Suppressor macrophage treated with lipopolysaccharide for 4 hours (primary cell): Measurements from ENCODE around the gene RPA3.
"Not testable (repeated sequence)": the region's sequence is repeated elsewhere in the genome, so short reads cannot be mapped to it uniquely, and the experiment has no call there.

Experiments used
- DNase-seq: peaks from one replicate; pipeline ENCODE4 v3.0.0-alpha.2; 2020

Gene RPA3

DNA sequence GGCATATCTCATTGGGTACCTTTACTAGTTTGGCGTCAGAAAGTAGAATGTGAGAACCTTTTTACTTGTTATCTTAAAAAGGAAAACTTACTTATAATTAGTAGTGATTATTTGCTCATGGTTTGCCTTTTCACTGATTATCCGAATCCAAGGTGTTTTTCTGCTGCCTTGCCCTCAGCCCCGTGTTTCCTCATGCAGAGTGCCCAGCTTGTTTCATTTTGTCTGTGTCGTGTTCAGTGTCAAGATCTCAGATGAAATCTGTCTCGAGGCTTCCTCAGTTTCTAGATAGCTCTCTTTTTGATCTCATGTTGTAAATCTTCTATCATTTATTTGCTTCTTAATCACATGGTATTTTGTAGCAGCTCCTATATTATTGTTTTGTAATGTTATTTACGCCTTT lies 30.1 kb downstream of the RPA3 start:
- no peak for DNase-seq

DNA sequence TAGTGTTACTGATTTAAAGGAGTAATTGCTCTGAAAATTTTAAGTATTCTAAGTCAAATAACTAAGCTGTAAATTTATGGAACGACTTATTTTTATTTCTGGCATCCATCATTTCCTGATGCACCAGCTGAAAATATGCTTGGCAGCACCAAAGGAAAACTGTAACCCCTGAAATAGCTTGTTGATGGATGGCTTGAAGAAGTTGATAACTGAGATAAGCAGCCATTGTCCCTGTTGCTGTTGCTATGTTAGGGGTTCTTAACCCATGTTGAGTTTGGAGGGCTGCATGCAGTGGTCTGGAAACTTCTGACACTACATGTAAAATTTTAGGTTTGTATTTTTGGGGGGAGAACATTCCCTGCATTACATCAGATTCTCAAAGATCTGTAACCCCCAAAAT lies 30.6 kb downstream of the RPA3 start:
- no peak for DNase-seq

DNA sequence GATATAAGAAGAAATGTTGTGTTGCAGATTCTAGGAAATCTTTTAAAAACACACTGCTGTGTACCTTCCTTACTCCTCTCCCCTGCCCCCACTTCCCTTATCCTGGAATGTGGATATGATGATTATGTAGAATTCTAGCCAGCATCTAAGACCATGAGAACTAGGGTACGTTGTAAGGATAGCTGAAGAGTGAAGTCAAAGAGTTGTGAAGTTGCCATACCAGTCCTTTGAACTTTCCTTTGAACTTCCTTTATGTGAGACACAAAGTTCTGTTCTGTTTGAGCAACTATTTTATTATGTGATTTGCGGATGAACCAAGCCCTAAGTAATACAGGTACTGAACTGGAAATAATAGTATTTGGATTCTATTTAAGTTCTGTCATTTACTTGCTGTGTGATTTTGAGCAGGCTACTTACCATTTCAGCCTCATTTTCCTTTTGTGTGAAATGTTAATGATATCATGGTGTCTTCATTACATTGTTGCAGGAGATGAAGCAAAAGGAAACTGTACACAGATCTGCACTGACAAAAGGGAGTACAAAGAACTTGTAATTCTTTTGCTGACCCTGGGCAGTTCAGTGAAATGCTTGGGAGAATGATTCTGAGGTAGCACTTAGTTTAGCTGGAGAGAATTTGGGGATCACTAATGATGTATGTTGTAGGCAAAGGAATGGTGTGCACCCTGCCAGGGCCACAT lies 31.4 kb downstream of the RPA3 start:
- DNase-seq: no peak

DNA sequence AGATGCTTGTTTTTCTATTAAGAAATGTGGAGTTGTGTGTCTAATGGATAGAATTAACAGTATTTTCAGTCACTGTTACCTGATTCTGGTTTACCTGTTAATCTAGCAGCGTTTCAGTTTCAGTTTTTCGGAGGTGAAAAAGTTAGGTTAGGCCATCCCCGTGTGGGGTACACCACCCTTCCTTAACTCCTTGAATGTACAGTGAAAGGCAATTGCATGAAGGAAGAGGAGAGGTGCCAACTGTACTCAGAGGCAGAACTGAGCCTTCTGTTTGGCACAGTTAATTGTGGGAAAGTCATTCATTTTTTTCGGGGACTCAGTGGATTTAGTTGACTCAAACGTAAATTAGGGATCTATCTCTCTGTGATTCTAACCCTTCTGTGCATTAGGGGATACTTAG lies 35.5 kb downstream of the RPA3 start:
- no peak for DNase-seq

DNA sequence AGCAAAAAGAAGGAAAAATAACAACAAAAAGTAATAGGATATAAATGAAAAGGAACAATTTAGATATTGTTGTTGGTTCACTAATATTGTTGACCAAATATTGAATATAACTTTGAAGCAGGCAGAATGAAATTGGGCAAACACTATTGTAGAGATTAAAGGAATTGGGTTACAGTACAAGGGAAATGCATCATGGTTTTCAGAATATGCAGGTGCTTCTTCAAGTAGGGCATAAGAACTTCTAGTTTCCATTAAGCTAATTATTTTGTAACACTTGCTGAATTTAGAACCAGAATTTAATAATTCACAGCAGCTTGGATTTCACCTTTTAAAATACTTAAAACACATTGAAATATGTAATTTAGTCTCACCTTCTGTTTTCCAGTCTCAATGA lies 36.5 kb downstream of the RPA3 start:
- DNase-seq: no peak

DNA sequence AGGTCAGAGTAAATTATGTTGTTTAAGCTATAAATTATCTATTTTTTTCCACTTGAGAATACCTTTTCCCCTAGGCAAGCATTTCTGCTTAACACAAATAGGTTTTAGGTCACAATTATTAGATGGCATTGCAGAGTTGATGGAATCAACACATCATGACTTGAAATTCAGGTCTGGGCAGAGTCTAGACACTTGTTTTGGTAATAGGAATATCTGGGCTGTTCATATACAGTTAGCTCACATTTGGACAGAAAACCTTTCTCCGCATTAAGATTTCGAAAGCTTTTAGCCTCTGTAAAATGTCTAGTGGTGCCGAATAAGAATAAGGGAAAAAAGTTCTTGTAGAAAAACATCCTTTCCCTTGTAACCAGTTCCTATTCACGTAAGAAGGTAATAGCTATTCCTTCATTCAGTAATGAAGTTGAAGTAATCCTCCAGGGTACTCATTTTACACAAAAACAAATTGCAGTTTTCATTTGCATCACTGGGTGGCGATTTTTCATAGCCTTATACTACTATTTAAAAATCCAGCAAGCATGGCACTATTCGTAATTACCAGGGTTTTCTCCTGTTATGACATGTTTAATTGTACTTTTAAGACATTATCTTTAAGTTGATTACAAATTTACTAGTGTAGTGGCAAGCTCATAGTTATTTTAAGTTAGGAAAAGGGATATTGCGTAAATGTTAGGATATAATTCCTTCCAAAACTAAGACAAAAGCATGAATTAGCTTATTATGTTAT lies 37.0 kb downstream of the RPA3 start:
- DNase-seq: peak; percentile 64

DNA sequence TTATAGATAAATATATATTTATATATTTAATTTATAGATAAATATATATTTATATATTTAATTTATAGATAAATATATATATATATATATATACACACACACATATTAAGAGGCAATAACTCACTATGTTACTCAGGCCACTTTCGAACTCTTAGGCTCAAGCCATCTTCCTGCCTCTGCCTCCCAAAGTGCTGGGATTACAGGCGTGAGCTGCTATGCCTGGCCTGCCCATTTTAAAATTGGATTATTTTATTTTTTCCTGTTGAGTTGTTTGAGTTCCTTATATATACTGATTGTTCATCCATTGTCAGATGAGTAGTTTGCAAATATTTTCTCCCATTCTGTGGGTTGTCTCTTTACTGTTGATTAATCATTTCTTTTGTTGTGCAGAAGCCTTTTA lies 38.8 kb downstream of the RPA3 start:
- not testable (repeated sequence) for DNase-seq

DNA sequence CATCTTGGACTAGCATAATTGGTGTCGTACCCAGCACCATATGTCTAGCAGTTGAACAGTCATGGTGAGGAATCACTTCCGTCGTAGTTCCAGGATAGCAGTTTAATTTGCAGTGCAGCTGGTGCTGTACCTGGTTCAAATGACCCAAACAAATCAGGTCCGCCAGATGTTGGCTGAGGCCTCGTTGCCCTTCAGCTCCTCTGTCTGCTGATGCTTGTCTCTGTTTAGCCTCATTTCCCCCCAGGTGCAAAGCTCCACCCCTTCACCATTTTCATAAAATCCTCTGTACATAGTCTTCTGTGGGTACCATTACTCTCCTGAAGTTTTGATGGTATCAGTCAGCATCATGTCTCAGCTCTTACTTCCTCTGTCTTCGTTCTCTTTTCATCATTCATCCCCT lies 42.7 kb downstream of the RPA3 start:
- no peak for DNase-seq

DNA sequence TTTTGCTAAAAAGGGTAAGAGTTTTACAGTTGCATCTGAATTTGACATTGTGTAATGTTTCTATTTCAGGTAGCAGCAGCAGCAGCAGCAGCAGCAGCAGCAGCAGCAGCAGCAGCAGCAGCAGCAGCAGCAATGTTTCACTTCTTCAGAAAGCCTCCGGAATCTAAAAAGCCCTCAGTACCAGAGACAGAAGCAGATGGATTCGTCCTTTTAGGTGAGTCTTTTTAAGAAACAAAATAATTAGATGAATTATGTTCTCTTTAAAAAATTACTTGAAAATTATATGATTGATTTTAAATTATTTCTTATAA lies 45.2 kb downstream of the RPA3 start:
- DNase-seq: no peak

DNA sequence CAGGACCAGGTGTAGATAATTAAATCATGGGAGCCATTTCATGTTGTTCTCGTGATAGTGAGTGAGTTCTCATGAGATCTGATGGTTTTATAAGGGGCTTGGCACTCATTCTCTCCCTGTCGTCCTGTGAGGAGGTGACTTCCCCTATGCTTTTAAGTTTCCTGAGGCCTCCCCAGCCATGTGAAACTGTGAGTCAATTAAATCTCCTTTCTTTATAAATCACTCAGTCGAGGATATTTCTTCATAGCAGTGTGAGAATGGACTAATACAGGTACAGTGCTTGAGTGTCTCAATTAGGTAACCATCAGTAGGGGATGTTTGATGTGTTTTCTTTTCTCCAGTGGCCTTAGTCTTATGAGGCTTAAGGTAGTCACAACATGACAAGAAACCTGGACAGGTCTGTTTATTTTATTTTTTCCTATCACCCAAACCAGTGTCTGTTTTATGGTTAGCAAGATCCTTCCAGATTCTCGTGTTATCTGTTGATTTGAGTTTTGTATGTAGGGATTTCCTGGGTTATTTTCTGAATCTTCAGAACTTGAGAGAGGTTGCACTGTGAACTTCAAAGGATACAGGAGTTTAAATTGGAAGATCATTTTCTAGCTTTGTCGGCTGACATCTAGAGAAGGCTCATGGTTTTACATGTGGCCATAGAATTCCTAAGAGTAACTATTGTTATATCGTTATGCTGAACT lies 45.7 kb downstream of the RPA3 start:
- DNase-seq: no peak

DNA sequence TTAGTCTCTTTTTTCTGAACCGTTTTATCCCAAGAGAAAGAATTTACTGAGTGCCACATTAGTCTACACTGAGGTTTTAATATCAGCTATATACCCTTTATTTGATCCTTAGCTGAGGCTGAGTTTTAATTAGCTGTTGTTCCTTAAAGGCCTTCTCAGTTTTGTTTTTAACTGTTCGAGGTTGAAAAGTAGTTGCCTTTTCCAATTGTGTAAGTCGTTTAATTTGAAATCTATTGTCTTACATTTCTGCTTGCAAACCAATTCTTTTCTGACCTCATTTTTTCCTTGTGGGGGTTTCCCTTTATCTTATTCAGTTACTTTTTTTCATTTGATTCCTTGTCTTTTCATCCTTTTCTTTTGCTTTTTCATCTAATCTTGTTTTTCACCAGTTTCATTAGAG lies 47.0 kb downstream of the RPA3 start:
- peak; percentile 22 for DNase-seq

DNA sequence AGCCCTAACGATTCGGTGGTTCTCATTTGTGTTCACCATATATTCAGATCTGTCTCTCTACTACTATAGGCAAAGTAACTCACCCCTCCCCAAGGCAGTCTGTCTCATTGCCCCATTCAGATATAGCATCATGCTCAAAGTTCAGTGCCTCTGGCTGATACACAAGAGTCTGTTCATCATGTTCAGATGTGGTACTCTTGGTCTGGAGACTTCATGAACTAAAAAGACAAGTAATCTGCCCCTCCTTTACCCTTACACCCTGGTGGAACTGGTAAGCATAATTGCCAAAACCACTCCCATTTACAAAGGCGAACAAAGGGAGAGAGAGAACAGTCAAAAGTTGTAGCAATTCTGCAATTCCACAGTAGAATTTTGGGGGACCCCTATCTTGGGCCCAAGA lies 47.9 kb downstream of the RPA3 start:
- DNase-seq: no peak

DNA sequence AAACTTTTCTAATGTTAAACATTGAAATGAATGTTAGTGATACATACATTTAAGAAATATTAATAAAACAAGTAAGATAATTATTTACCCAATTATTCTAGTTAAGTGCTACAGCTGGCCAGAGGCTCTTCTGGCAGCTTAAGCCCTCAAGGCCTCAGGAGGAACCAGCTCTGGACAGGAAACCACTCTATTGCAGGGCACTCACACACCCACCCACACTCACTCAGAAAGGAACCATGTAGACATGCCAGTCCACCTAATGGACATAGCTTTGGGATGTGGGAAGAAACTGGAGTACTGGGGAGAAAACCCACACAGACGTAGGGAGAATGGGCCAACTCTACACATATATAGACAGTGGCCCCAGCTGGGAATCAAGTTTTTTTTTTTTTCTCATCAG lies 49.7 kb downstream of the RPA3 start:
- DNase-seq: peak; percentile 43

DNA sequence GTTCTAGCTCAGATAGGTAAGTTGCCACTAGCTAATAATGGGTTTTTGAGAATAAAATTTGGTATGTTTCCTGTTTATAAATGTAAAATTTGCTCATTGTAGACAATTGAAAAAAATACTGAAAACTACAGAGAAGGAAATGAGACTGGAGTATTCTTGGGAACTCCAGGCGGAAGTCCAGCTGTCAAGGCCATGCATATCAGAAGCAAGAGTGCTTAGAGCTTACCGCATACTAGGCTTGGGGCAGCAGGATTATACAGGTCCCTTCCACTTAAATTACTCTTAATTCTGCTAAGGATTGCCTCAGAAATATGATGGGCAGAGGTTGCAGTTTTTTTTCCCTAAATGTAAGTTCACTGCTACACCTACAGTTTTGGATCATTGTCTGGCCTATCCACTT lies 51.2 kb downstream of the RPA3 start:
- DNase-seq: no peak

DNA sequence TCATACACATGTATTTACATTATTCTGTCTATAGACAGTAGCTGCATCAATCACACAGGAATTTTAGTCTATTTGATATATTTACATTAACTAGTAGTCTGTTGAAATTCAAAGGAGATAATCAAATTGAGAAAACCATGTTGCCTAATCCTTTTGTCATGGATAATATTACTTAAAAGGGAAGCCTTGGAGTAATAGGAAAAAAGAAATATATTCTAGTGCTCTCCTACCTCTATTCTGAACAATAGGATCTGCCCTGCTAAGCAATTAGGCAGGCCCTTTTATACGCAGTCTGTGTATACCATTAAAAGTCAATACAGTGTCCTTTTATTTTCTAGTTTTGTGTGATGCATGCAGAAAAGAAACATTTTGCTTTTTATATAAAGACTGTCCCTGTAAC lies 53.4 kb downstream of the RPA3 start:
- no peak for DNase-seq

DNA sequence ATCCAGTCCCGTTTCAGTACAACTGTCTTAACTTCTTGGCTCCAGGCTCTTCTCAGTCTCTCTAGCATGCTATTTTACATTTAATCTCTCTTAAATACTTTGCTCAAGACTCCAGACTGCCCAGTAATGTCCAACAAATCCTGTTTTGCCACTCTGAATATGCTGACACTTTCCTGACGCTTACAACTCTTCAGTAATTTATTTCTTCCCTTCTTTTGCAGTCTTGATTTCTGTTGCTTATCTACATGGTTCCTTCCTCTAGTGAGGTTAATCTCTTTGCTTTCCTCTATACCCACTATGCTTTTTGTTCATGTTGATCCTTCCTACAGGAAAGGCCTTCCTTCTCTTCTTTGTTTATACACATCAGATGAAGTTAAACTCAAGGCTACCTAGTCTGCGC lies 54.1 kb downstream of the RPA3 start:
- DNase-seq: no peak

DNA sequence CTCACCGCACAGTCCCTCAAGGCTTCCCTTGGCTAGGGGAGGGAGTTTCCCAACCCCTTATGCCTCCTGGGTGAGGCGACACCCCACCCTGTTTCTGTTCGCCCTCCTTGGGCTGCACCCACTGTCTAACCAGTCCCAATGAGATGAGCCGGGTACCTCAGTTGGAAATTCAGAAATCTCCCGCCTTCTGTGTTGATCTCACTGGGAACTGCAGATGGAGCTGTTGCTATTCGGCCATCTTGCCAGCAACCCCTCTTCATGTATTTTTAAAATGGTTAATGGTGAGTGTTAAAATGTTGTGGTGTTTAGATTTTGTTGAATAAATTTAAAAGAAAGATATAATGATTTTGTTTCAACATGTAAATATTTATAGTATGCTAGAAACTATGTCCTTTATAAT lies 55.9 kb downstream of the RPA3 start:
- DNase-seq: no peak

DNA sequence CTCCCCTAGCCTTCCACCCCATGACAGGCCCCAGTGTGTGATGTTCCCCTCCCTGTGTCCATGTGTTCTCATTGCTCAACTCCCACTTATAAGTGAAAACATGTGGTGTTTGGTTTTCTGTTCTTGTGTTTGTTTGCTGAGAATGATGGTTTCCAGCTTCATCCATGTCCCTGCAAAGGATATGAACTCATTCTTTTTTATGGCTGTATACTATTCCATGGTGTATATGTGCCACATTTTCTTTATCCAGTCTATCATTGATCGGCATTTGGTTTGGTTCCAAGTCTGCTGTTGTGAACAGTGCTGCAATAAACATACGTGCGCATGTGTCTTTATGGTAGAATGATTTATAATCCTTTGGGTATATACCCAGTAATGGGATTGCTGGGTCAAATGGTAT lies 61.9 kb downstream of the RPA3 start:
- DNase-seq: not testable (repeated sequence)

DNA sequence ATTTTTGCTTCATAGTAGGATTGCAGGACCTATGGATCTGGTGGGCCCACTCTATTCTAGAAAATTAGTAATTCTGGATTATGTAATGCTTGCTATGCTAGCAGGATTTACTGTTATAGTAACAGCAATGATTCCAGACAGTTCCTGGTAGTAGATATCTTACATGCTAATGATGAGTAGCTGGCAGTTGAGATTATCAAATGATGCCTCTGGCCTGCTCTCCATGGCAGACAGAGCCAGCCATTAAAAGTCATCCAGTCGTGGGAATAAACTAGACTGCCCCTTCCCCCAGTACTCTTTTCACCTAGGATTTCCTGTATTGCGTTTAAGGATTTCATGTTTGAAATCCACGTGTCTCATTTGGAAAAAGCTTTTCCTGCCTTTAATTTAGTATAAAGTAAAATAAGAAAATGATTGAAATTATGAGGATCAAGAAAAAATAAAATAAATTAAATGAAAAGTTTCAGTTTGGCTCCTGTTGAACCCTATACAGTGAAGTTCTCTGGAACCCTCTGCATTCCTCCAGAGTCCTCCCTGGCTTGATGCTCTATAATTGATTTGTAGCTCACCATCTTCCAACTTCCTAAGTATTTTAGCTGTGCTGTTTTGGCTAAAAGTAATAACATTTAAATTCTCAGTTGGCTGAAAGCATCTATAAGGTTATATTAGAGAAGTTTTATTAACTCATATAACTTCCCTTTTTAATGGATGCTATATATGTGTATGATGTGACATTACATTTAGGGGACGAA lies 63.3 kb downstream of the RPA3 start:
- no peak for DNase-seq

DNA sequence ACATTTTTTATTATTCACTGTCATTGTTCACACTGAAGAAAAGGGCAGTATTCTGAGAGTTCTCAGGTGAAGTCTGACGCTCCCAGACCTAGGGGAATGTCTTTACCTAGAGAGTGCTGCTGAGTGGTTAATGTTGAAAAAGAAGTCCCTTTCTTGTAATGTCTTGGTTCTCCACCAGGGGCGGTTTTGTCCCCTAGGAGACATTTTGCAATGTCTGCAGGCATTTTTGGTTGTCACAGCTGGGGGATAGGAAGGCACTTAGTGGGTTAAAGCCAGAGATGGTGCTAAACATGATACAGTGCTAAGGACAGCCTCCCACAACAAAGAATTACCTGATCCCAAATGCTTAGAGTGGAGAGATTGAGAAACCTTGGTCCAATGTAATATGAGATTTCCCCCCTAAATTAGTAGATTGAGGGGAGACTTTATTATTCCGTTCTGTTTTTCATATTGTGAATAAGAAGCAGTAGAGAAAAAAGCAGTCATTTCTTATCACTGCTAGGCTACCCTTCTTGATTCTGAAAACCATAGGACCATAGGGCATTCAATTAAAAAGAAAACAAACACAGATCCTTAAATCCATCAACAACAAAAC lies 64.7 kb downstream of the RPA3 start:
- peak; percentile 27 for DNase-seq

DNA sequence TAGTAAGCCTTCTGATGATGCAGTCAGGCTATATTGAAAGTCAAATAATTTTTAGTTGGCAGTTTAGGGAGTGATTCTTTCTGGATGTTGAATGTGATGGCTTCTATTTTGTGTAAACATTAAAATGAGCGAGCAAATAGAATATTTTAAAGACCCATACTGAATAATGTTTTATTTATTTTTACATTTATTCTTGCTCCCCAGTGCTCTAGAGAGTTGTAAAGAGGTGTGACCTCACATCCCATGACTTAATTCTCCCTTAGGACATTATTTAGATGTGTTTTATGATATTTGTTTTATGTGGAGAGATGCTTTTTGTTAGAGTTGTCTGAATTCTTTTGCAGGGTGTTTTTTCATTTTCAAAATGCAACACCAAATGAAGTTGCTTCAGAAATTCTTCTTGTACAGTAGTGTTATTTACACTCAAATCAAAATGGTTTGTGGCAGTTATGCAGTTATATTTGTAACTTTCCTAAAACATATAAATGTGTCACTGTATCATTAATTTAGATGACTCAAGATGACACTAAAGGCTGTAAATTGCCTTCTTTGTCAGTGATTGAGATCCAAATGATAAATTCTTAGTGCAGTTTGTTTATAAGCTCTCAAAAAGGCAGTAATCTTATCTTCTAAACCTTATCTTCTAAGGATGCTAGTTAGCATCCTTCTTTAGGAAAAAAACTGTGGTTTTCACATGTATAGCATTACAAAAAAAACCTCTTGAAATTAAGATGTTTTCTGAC lies 65.4 kb downstream of the RPA3 start:
- DNase-seq: no peak

DNA sequence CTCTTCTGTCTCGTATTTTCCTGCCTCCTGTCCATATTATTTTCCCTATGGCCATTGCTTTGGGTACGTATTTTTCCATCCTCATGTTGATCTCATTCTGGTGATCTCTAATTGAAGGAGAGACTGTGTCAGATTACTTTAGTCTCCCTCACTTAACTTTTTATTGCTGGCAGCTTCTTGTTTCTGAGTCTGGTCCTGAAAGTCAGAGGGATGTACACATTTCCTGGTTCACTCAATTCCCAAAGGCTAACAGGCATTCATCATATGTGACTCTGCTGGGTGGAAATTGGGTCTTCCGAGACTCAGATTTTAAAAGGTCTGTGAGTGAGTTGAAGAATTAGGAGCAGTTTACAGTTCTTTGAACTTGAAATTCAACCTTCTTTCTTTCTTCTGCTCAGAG lies 66.9 kb downstream of the RPA3 start:
- no peak for DNase-seq
